CD4-positive, alpha-beta T cell treated with Interleukin-17A for 1 hour (primary cell): Measurements from ENCODE around the gene NFKB1.
A peak's percentile ranks its signal among the peaks of the same experiment; 100 is the strongest.

Experiments
- DNase-seq: peaks from one replicate; pipeline ENCODE4 v3.0.0-alpha.2; 2020

Gene NFKB1

GRCh38 chr4:102632241-102633065 lies 131.3 kb downstream of the NFKB1 start:
- no peak for DNase-seq

DNA sequence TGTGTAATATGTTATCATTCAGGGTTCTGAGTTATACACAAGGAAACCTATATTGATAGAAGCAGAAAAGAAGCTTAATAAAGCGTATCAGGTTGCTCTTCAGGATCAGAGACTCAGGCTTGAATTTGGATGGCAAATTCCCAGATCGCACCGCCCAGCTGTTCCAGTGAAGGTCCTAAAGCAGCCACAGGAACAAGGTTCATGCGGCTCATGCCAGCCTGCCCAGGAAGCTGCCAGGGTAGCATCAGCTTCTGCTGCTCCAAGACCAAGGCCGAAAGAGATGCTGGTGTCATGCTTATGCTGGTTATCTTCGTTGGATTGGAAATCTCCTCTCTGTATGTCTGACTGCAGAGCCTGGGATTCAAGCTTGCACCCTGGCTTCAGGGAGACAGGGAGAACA lies 131.9 kb downstream of the NFKB1 start:
- DNase-seq, result no peak

DNA sequence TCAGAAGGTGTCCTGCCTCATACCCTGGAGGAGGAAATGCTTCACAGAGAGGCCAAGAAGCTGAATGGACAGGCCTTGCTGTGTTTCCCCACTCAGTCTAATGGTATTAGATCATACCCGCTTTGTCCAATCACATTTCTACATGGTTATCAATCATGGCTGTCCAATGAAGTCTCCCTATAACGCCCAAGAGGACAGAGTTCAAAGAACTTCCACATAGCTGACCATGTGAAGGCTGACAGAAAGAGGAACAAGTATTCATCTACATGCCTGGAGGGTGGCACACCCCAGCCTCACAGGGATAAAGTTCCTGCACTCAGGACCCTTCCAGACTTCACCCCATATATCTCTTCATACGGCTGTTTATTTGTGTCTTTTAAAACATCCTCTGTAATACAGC lies 136.2 kb downstream of the NFKB1 start:
- DNase-seq, result no peak

DNA sequence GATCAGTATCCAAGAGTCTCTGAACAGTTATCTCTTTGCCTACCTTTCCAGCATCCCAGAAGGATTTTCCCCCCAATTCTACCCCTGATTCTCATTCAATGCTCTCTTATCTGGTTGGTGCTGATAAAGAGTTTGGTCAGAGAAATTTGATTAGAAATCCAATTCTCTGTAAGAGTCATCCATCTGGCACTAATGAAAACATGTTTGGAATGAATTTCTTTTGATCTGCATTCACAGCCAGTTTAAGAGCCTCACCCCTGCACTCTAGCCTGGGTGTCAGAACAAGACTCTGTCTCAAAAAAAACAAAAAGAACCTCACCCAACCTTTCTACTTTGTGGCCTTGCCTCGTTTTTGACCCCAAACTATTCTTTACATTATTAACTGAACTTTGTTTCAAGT lies 137.5 kb downstream of the NFKB1 start:
- DNase-seq, result no peak

DNA sequence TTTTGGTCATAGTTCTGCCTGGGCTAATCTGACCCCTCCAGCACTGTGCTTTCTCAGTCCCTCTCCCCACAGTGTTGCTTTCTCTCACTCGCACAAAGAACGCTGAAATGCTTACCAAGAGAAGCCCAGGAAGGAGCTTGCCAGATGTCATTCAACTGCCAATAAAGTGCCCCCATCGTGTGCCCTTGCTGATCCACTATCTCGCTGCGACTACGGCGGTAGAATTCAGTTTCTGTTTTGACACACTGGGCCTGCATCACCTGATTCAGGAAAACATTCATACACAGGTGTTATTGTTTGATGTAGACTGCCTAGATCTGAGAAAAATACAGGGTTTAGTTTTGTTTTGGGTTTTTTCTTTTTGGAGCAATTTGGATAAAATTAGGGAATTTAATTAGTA lies 138.4 kb downstream of the NFKB1 start:
- DNase-seq, result peak; percentile 32

- no peak for DNase-seq
Observed at GRCh38 chr4:102640669-102641068, 139.5 kb downstream of the NFKB1 start.

DNA sequence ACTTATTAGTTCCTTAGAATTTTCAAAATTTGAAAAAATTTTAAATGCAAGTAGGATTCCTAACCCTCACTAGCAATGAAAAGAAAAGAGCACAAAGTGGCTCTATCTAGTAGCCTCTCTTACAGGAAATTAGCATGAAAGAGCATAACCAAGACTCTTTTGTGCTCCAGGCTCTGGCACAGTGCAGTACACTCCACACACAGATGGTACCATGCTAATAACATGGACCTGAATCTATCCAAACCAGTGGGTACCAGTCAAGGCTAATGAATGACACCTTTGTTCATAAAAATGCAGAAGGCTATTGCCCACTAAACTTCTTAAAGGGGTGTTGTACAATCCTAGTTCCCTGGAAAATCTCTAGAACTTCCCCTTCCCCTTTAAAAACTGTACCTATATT lies 140.6 kb downstream of the NFKB1 start:
- no peak for DNase-seq

DNA sequence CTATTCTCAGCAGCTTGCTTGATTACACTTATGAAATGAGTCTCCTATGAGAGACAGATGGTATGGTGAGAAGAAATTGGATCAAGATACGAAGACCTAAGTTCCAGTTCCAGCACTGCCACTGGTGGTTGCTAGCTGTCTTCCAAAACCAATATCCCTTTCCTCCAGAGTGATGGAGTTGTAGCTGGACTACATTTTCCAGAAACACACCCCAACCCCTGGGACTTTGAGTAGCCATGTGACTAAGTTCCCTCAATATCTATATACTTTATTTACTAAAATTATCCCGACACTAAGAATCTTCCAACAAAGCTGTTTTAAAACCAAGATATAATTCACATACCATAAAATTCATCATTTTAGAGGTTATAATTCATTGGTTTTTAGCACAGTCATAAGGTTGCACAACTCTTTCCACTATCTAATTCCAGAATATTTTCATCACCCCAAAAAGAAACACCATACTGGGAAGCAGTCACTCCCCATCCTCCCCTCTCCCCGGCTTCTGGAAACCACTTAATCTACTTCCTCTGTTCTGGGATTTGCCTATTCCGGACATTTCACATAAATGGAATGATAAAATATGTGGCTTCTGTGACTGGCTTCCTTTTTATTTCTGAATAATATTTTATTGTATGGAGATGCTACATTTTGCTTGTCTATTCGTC lies 141.6 kb downstream of the NFKB1 start:
- DNase-seq, result no peak

DNA sequence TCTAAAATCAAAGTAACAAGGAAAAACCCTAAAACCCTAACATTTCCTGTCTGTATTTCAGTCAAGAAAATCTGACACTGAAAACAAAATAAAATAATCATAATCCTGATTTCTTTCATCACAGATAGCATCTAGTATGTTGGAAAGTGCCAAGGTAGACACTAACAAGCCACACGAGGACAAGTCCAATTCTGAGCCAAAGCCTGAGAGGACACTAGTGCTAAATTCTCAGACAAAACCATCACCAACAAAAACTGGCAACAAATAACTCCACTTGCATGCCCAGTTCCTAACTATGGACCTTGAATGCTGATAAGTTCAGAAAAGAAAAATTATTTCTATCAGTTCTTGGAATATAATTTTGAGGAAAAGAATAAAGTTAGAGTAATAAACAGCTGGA lies 146.0 kb downstream of the NFKB1 start:
- no peak for DNase-seq

GRCh38 chr4:102657206-102657605 lies 156.0 kb downstream of the NFKB1 start:
- DNase-seq, result no peak

DNA sequence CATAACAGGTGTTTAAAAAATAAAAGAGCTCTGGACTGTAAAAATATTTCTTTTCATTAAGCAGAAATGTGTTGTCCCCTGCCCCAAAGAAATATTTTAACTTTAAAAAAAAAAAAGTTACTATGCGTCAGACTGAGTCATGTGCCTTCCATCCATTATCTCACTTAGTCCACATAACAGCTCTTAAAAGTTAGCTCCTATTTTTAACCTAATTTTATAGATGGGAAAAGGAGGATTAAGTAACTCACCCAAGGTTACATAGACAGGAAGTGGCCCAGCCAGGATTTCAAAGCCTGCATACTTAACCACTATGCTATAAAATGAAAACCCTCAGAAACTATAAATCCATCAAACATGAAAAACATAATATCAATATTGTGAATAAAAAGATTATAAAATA lies 161.9 kb downstream of the NFKB1 start:
- DNase-seq, result no peak

- DNase-seq, result no peak
Observed at GRCh38 chr4:102665527-102665926, 164.4 kb downstream of the NFKB1 start.
